Transverse colon (tissue), 4 donors: ENCODE data around the gene KIF5B. TPM values are rescaled to one million over a fixed set of nuclear protein-coding genes. Genes with fewer than 3 reads are reported as not detected.

Experiments used
- DNase-seq: peaks from one replicate; pipeline ENCODE4 v3.0.0-alpha.2; 2019
- H3K27ac ChIP-seq, 4 donors: fragments of 200-600 bp; sonication (generic); 2 replicates each; pipeline ENCODE4 v1.5.1; 2016 to 2018; ENCODE audit warnings: inconsistent platforms in 4 of 4
- H3K27me3 ChIP-seq: fragments of 200-600 bp; sonication (generic); 2 replicates; pipeline ENCODE4 v1.5.1; 2017; ENCODE audit warnings: inconsistent platforms
- H3K36me3 ChIP-seq, 4 donors: fragments of 200-600 bp; sonication (generic); 2 replicates each; pipeline ENCODE4 v1.5.1; 2017 to 2019; ENCODE audit warnings: inconsistent platforms in 4 of 4
- H3K4me1 ChIP-seq, 4 donors: fragments of 200-600 bp; sonication (generic); 2 replicates each; pipeline ENCODE4 v1.5.1; 2017 to 2020; ENCODE audit warnings: inconsistent platforms in 4 of 4
- H3K4me3 ChIP-seq, 4 donors: fragments of 200-600 bp; sonication (generic); 1 replicate in 1 of 4; 2 replicates in 3 of 4; pipeline versions ENCODE4 v1.5.1 to v1.6.1; 2017 to 2019; ENCODE audit warnings: inconsistent platforms in 4 of 4
- H3K9me3 ChIP-seq, 2 donors: fragments of 200-600 bp; sonication (generic); 2 replicates each; pipeline ENCODE4 v1.5.1; 2017 to 2019; ENCODE audit warnings: inconsistent platforms in 2 of 2
- CTCF ChIP-seq, 5 experiments: fragments of 200-600 bp in 3 of 5; fragments of 450-650 bp in 2 of 5; sonication (generic) in 3 of 5; IDR thresholded peaks; 1 replicate in 2 of 5; 2 replicates in 3 of 5; pipeline ENCODE4 v1.5.1; 2016 to 2017; ENCODE audit warnings: antibody characterized with exemption in 5 of 5, inconsistent platforms in 3 of 5, mild to moderate bottlenecking in 2 of 5, moderate library complexity in 1 of 5
- EP300 ChIP-seq: sonication (generic); formaldehyde crosslinking; IDR thresholded peaks from one replicate; pipeline ENCODE4 v1.6.1; 2017; ENCODE audit warnings: antibody characterized with exemption, low read depth
- POLR2A ChIP-seq: fragments of 450-650 bp; IDR thresholded peaks from one replicate; pipeline ENCODE4 v1.6.1; 2016; ENCODE audit warnings: antibody characterized with exemption, mild to moderate bottlenecking, moderate library complexity
- POLR2AphosphoS5 ChIP-seq, 3 donors: sonication (generic); formaldehyde crosslinking; IDR thresholded peaks; one replicate each; pipeline ENCODE4 v1.6.1; 2016; ENCODE audit warnings: antibody characterized with exemption in 3 of 3
- WGBS, 2 donors: methylation state at CpG; one replicate each; pipeline ENCODE4 v1.1.5; 2018; ENCODE audit warnings: low coverage in 1 of 2; 5-methylcytosine and 5-hydroxymethylcytosine counted together
- in situ Hi-C, 4 donors: fragments of 200-750 bp; cut with MboI; loops; one replicate each; pipeline versions ENCODE4 v1.15.0 to v1.15.1; 2017; ENCODE audit warnings: low sequenced_read_pairs in 3 of 4, low pct_ligation_motif_present in 1 of 4, low pct_unique_long_range_greater_than_20kb in 1 of 4
- intact Hi-C: fragments of 100-400 bp; cut with DNase I; formaldehyde crosslinking; loops from one replicate; pipeline ENCODE4 v1.15.1; 2023; ENCODE audit warnings: low total_unique reads
- small RNA-seq, 4 donors: library from RNA; depleted of rRNA; stranded (forward); fragments of <200 nt; gene quantifications; one replicate each; pipeline ENCODE3, GENCODE V24; 2016
- total RNA-seq, 4 donors: library from RNA; depleted of rRNA; stranded (reverse); fragments of >200 nt; gene quantifications; one replicate each; pipeline ENCODE4 v1.1.0, GENCODE V29; 2016

Gene KIF5B
- total RNA-seq, 4 donors from 2014 or later = 77.1 to 166 (median 135) TPM

DNA sequence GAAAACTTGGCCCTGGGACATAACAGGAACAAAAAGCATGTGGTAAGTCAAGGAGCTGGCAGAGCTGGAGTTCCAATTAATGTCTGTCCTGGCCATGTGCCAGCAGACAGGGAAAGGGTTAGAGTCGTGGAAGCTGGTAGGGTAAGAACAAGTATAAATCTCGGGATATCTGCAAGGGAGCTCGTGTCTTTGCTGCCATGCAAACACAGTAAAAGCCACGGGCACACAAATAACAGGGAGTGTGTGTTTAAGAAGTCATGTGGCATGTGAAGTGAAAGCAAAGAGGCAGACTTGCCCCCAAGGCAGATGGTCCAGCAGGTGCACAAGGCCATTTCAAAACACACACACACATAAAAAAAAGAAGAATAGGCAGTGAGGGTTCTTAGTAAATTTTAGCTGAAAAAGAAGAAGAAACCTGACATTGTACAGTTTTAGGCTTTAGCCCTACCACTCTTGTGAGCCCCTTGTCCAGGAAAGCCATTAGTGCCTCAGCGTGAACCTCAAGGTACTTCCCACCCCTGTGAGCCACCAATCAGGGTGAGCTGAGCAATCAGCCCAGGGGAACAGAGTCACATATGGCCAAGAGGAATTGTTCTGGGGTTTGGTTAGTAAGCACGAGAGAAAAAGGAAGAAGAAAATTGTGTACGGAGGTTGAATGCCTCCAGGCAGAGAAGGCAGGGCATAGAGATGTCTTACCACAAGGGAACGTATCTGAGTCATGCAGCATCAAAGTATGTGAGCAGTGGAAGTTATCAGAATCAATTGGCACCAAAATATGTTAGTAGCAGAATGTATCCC lies 94.7 kb downstream of the KIF5B start:
- in situ Hi-C loops = no loop called here
- H3K27ac ChIP-seq = peak overlapping the region in 1 of 4 donors; percentile 36

DNA sequence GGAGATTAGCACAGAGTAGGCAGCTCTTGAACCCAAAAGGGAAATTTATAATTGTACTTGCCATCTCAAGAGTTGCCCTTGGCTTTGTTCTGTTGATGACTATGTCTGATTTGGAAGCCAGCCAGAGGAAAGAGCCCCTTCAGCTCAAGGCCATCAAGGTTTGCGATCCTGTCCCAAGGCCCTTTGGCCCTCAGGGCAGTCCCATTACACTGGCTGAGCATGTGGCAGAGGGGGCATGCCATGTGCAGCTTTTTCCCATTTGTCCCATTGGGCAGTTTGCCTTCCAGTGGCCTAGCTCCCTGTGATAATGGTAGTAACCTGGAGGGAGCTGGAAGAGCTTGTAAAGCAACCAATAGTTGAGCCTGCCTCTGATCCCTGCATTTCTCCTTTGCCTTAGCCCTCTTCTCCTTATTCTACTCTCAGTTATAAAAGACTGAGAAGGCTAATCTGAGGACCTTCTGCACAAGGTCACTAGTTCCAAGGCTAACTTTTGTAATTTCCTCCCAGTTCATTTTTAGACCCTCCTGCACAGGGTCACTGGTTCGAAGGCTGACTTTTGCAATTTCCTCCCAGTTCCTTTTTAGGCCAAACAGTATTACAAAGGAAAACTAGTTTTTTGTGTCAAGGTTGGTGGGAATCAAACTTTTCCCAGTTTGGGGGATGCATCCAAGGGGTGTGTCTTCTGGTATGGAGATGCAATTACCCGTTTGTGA lies 96.6 kb downstream of the KIF5B start:
- no peak for TF ChIP-seq POLR2A
- no peak for TF ChIP-seq EP300
- TF ChIP-seq CTCF (IDR thresholded peaks at IDR 0.05) = no peak
- no peak for TF ChIP-seq POLR2AphosphoS5 (IDR thresholded peaks at IDR 0.05)
- H3K4me3 ChIP-seq = no peak overlapping the region
- H3K9me3 ChIP-seq = peaks cover 0 to 5% of the 10 kb centered on the region in 2 donors
- H3K36me3 ChIP-seq = no peaks in the 10 kb centered on the region
- intact Hi-C loops = no loop called here
- H3K4me1 ChIP-seq = peaks cover 0 to 14% (median 2%) of the 10 kb centered on the region in 4 donors
- WGBS, 2 donors = 74 to 75% methylated on average over 1 to 3 of the region's 3 CpGs
- H3K27ac ChIP-seq = no peak overlapping the region
- no peaks in the 10 kb centered on the region for H3K27me3 ChIP-seq
- no peak for DNase-seq
- in situ Hi-C loops = loop anchor here in 1 of 4 donors (10.0 kb wide), 1 partner anchor 105 kb away; no protein-coding TSS in a partner anchor

More for the DNA sequence above, 94.7 kb downstream of the KIF5B start:
- no peak for DNase-seq
- Histone ChIP-seq H3K27me3 (no peaks in the 10 kb centered on the region), H3K36me3 (no peaks in the 10 kb centered on the region), H3K4me1 (peaks cover 0 to 14% (median 2%) of the 10 kb centered on the region in 4 donors), H3K4me3 (no peak overlapping the region), H3K9me3 (no peaks in the 10 kb centered on the region)
- 34 to 48% methylated on average over 5 to 8 of the region's 8 CpGs for WGBS, 2 donors
- no peak for TF ChIP-seq EP300
- TF ChIP-seq POLR2AphosphoS5 (IDR thresholded peaks at IDR 0.05) = no peak
- no peak for TF ChIP-seq CTCF (IDR thresholded peaks at IDR 0.05)
- no peak for TF ChIP-seq POLR2A
- intact Hi-C loops = no loop called here

Small RNA genes within 50 kb of the gene (small RNA-seq; reads per million reads assigned to genes)
- gene RF00019 = 0 reads per million in 4 donors
- 0 reads per million in 4 donors for gene RN7SL825P

Other genes with a start within 250 kb of the KIF5B start
- gene ARHGAP12, start 127.6 kb downstream of the KIF5B start, total RNA-seq = 10 to 100 TPM; 19.9 to 60.5 (median 46.1) TPM